C4-2B (cell line): ENCODE measurements around the gene EZR.

Experiments used
- ZFX ChIP-seq: fragments of 450-650 bp; IDR thresholded peaks from 2 replicates; pipeline ENCODE4 v1.6.1; 2017
- TF ChIP-seq, protein P1 (sequence below): fragments of 450-650 bp; conservative IDR thresholded peaks from 2 replicates; pipeline ENCODE4 v1.5.1; 2017; ENCODE audit warnings: mild to moderate bottlenecking

- TF ChIP-seq, protein P1, sequence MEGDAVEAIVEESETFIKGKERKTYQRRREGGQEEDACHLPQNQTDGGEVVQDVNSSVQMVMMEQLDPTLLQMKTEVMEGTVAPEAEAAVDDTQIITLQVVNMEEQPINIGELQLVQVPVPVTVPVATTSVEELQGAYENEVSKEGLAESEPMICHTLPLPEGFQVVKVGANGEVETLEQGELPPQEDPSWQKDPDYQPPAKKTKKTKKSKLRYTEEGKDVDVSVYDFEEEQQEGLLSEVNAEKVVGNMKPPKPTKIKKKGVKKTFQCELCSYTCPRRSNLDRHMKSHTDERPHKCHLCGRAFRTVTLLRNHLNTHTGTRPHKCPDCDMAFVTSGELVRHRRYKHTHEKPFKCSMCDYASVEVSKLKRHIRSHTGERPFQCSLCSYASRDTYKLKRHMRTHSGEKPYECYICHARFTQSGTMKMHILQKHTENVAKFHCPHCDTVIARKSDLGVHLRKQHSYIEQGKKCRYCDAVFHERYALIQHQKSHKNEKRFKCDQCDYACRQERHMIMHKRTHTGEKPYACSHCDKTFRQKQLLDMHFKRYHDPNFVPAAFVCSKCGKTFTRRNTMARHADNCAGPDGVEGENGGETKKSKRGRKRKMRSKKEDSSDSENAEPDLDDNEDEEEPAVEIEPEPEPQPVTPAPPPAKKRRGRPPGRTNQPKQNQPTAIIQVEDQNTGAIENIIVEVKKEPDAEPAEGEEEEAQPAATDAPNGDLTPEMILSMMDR = no peak
- no peak for TF ChIP-seq ZFX
Measured at GRCh38 chr6:158797331-158798310, 21.5 kb downstream of the EZR start.
